Right ventricle myocardium superior (tissue), 1 donor: ENCODE results near the gene IPMK. TPM values are rescaled to one million over a fixed set of nuclear protein-coding genes. Genes with fewer than 3 reads are reported as not detected.
"Not testable (repeated sequence)": the region's sequence is repeated elsewhere in the genome, so short reads cannot be mapped to it uniquely, and the experiment has no call there.

Experiments used
- ATAC-seq: fragments of 200-7000 bp; cut with Tn5 transposase; one replicate; pipeline ENCODE4 v1.9.1; 2020; ENCODE audit warnings: mild to moderate bottlenecking; ENCODE audit not compliant: poor library complexity
- DNase-seq: peaks from one replicate; pipeline ENCODE4 v3.0.0-alpha.2; 2020
- intact Hi-C: fragments of 100-400 bp; cut with DNase I; formaldehyde crosslinking; loops from one replicate; pipeline ENCODE4 v1.11.2; 2022
- total RNA-seq: library from RNA; stranded (reverse); fragmentation: NEBNext Ultra II Directional; extraction: Animal tissue kit (Norgen Biotek cat#: 25700); gene quantifications from one replicate; pipeline ENCODE4 v1.2.1, GENCODE V29; 2021
- donor health status: DM: no; HTN: yes; CAD: no; lungs with severe emphysema.

IPMK gene
- total RNA-seq, 1 donor from 2014 or later, result 2.1 TPM

GRCh38 chr10:58269782-58270290, 2.1 kb upstream of the IPMK start:
- DNase-seq (no peak), ATAC-seq (no peak)
- intact Hi-C loops, result no loop called here

GRCh38 chr10:58268946-58269781, 1.5 kb upstream of the IPMK start, which contains the start of gene CISD1:
Gene CISD1 (plus strand): TSS chr10:58269162. CDS start chr10:58269274, 112 bp downstream.
- peak; percentile 99 for DNase-seq
- intact Hi-C loops, result no loop called here

GRCh38 chr10:58268454-58268945, 806 bp upstream of the IPMK start:
- peak; percentile 1 for ATAC-seq
- intact Hi-C loops, result no loop called here

More at GRCh38 chr10:58268946-58269781, 1.5 kb upstream of the IPMK start, which contains the start of gene CISD1:
- peak; percentile 90 for ATAC-seq

GRCh38 chr10:58266826-58267712, 625 bp downstream of the IPMK start:
- intact Hi-C loops, result no loop called here
- ATAC-seq (peak; percentile 9), DNase-seq (peak; percentile 70)

More at GRCh38 chr10:58268454-58268945, 806 bp upstream of the IPMK start:
- DNase-seq, result no peak

- DNase-seq (no peak), ATAC-seq (no peak)
- intact Hi-C loops, result no loop called here
Measured at GRCh38 chr10:58266003-58266825, 1.5 kb downstream of the IPMK start.

GRCh38 chr10:58265249-58265648, 2.4 kb downstream of the IPMK start:
- intact Hi-C loops, result no loop called here
- DNase-seq (no peak), ATAC-seq (no peak)

GRCh38 chr10:58264780-58265179, 2.9 kb downstream of the IPMK start:
- ATAC-seq, result no peak
- intact Hi-C loops, result no loop called here

GRCh38 chr10:58262766-58263165, 4.9 kb downstream of the IPMK start:
- ATAC-seq (no peak), DNase-seq (no peak)
- intact Hi-C loops, result no loop called here

More at GRCh38 chr10:58264780-58265179, 2.9 kb downstream of the IPMK start:
- DNase-seq, result no peak

GRCh38 chr10:58260334-58260733, 7.4 kb downstream of the IPMK start:
- ATAC-seq (no peak), DNase-seq (no peak)
- intact Hi-C loops, result no loop called here

GRCh38 chr10:58258977-58259692, 8.6 kb downstream of the IPMK start:
- DNase-seq, result no peak
- intact Hi-C loops, result no loop called here
- no peak for ATAC-seq

- intact Hi-C loops, ATAC-seq, DNase-seq: not testable (repeated sequence)
Measured at GRCh38 chr10:58256013-58256780, 11.5 kb downstream of the IPMK start.

GRCh38 chr10:58254644-58255043, 13.1 kb downstream of the IPMK start:
- no peak for ATAC-seq
- intact Hi-C loops, result no loop called here
- DNase-seq, result no peak

GRCh38 chr10:58253184-58253583, 14.5 kb downstream of the IPMK start:
- no peak for DNase-seq
- ATAC-seq, result no peak
- intact Hi-C loops, result no loop called here

- intact Hi-C loops, DNase-seq, ATAC-seq: not testable (repeated sequence)
Measured at GRCh38 chr10:58244666-58245065, 23.0 kb downstream of the IPMK start.

- DNase-seq, intact Hi-C loops, ATAC-seq: not testable (repeated sequence)
Measured at GRCh38 chr10:58244242-58244641, 23.5 kb downstream of the IPMK start.

GRCh38 chr10:58243801-58244200, 23.9 kb downstream of the IPMK start:
- intact Hi-C loops, ATAC-seq, DNase-seq: not testable (repeated sequence)

- intact Hi-C loops, result no loop called here
- DNase-seq (no peak), ATAC-seq (no peak)
Measured at GRCh38 chr10:58243269-58243668, 24.4 kb downstream of the IPMK start.
